Left ventricle myocardium inferior (tissue), 1 donor: ENCODE measurements around the gene RIN3. TPM values are rescaled to one million over a fixed set of nuclear protein-coding genes. Genes with fewer than 3 reads are reported as not detected.

Source experiments
- DNase-seq: peaks from one replicate; pipeline ENCODE4 v3.0.0-alpha.2; 2020
- H3K27ac ChIP-seq: fragments of 200-600 bp; replicated peaks from 2 replicates; pipeline ENCODE4 v1.8.0; 2021
- H3K27me3 ChIP-seq: fragments of 200-600 bp; 2 replicates; pipeline ENCODE4 v1.8.0; 2021; ENCODE audit warnings: low read depth
- H3K36me3 ChIP-seq: fragments of 200-600 bp; 2 replicates; pipeline ENCODE4 v1.8.0; 2021
- H3K4me1 ChIP-seq: fragments of 200-600 bp; 2 replicates; pipeline ENCODE4 v1.8.0; 2021
- H3K4me3 ChIP-seq: fragments of 200-600 bp; 2 replicates; pipeline ENCODE4 v1.8.0; 2021; ENCODE audit warnings: mild to moderate bottlenecking, moderate library complexity
- H3K9me3 ChIP-seq: fragments of 200-600 bp; replicated peaks from 2 replicates; pipeline ENCODE4 v1.8.0; 2021
- CTCF ChIP-seq: fragments of 200-600 bp; IDR thresholded peaks from 2 replicates; pipeline ENCODE4 v1.8.0; 2021; ENCODE audit warnings: antibody characterized with exemption, mild to moderate bottlenecking, borderline replicate concordance
- intact Hi-C: fragments of 100-400 bp; cut with micrococcal nuclease; formaldehyde crosslinking; loops from one replicate; pipeline ENCODE4 v1.11.0; 2022
- total RNA-seq: library from RNA; stranded (reverse); fragmentation: NEBNext Ultra II Directional; extraction: Animal tissue kit (Norgen Biotek cat#: 25700); gene quantifications from one replicate; pipeline ENCODE4 v1.2.1, GENCODE V29; 2021
- donor health status: DM: no; HTN: yes; CAD: no; lungs with severe emphysema.

RIN3 gene
- total RNA-seq, 1 donor from 2014 or later = 13.8 TPM

DNA sequence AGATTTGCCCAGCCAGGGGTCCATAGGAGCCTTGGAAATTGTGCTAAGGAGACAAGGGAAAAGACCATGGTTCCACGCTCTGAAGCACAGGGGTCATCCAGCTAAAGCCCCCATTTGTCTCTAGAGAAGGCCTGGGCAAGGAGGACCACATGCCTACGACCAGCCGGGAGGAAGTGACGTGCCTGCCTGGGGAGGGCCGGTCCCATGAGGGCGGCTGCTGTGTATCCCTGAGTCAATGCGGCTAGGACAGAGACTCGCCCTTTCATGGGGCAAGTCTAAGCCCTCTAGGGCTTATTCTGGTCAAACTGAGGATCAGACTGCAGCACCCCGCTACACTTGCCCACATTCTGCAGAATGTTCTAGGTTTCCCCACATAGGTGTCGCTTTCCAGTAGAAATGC is 20.6 kb upstream of the RIN3 start:
- DNase-seq = no peak
- no peaks in the 10 kb centered on the region for H3K9me3 ChIP-seq
- no peaks in the 10 kb centered on the region for H3K27me3 ChIP-seq
- H3K4me1 ChIP-seq = peaks cover 22% of the 10 kb centered on the region
- H3K27ac ChIP-seq = no peak overlapping the region
- H3K36me3 ChIP-seq = no peaks in the 10 kb centered on the region
- TF ChIP-seq CTCF = no peak
- H3K4me3 ChIP-seq = no peak overlapping the region
- intact Hi-C loops = no loop called here

- Histone ChIP-seq H3K36me3 (no peaks in the 10 kb centered on the region), H3K4me3 (no peak overlapping the region), H3K27me3 (no peaks in the 10 kb centered on the region), H3K4me1 (peaks cover 22% of the 10 kb centered on the region), H3K9me3 (no peaks in the 10 kb centered on the region), H3K27ac (no peak overlapping the region)
- DNase-seq = no peak
- no peak for TF ChIP-seq CTCF
- intact Hi-C loops = no loop called here
These were observed 20.1 kb upstream of the RIN3 start for GRCh38 chr14:92493492-92493891.

DNA sequence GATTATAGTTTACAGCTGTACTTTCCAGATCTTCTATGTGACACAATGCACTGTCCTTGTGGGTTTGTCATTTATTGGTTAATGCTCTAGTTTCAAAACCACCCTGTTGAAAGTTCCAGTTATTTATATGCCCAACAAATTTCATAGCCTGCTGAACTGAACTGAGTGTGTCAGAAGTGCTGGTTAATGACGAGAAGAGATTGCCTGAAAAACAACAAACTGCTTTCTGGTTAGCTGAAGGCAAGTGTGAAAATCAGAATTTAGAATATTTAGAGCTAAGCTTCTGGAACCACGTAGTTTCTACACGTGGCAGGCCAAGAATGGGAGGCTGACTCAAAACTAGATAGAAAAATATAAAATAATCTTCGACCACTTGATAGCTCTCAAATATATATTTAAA is 19.1 kb upstream of the RIN3 start:
- H3K4me1 ChIP-seq = peaks cover 12% of the 10 kb centered on the region

GRCh38 chr14:92495027-92495426 is 18.6 kb upstream of the RIN3 start:
- Histone ChIP-seq H3K4me1 (peaks cover 6% of the 10 kb centered on the region), H3K4me3 (no peak overlapping the region), H3K27ac (peak overlapping the region; percentile 12), H3K27me3 (no peaks in the 10 kb centered on the region), H3K9me3 (no peaks in the 10 kb centered on the region), H3K36me3 (no peaks in the 10 kb centered on the region)
- TF ChIP-seq CTCF = no peak
- intact Hi-C loops = no loop called here
- DNase-seq = no peak

More for the DNA sequence above, 19.1 kb upstream of the RIN3 start:
- TF ChIP-seq CTCF = no peak
- Histone ChIP-seq H3K27ac (no peak overlapping the region), H3K9me3 (no peaks in the 10 kb centered on the region), H3K4me3 (no peak overlapping the region), H3K36me3 (no peaks in the 10 kb centered on the region), H3K27me3 (no peaks in the 10 kb centered on the region)
- no peak for DNase-seq
- intact Hi-C loops = no loop called here

DNA sequence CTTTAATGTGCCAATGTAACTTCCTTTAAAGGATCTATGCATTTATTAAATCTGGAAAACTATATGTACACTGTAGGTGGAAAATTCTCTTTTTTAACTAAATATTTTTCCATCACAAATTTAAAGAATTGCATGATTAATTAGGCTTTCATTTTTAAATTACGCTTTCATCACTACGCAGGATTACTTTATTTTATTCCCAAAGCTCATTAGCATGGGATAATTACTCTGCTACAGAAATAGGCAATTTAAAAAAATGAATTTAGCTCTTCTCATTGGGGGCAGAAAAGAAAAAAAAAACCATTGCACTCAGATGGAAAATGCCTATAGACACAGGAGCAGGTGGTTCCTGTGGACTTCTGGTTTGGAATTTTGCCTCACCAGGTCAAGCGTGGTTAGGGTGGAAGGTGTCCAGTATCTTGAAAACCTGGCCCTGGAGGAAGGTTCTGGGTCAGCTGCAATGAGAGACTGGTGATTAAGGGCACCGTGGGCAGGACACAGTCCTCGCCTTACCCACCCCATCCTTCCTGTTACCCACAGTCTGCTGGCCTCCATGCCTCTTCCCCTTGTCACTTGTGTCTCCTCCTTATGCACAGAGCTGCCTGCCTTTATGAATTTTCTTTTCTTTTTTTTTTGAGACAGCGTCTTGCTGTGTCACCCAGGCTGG is 17.3 kb upstream of the RIN3 start:
- Histone ChIP-seq H3K9me3 (no peaks in the 10 kb centered on the region), H3K4me3 (no peak overlapping the region), H3K4me1 (peaks cover 8% of the 10 kb centered on the region), H3K27ac (no peak overlapping the region), H3K36me3 (no peaks in the 10 kb centered on the region), H3K27me3 (no peaks in the 10 kb centered on the region)
- DNase-seq = no peak
- TF ChIP-seq CTCF = no peak
- intact Hi-C loops = no loop called here

GRCh38 chr14:92497391-92497790 is 16.2 kb upstream of the RIN3 start:
- Histone ChIP-seq H3K4me1 (peaks cover 8% of the 10 kb centered on the region), H3K9me3 (no peaks in the 10 kb centered on the region), H3K36me3 (no peaks in the 10 kb centered on the region), H3K27ac (no peak overlapping the region), H3K4me3 (no peak overlapping the region), H3K27me3 (no peaks in the 10 kb centered on the region)
- no peak for DNase-seq
- intact Hi-C loops = no loop called here
- no peak for TF ChIP-seq CTCF
